ENCODE data around the gene FAM237B.
"Not testable (repeated sequence)": the region's sequence is repeated elsewhere in the genome, so short reads cannot be mapped to it uniquely, and the experiment has no call there.

FAM237B gene

DNA sequence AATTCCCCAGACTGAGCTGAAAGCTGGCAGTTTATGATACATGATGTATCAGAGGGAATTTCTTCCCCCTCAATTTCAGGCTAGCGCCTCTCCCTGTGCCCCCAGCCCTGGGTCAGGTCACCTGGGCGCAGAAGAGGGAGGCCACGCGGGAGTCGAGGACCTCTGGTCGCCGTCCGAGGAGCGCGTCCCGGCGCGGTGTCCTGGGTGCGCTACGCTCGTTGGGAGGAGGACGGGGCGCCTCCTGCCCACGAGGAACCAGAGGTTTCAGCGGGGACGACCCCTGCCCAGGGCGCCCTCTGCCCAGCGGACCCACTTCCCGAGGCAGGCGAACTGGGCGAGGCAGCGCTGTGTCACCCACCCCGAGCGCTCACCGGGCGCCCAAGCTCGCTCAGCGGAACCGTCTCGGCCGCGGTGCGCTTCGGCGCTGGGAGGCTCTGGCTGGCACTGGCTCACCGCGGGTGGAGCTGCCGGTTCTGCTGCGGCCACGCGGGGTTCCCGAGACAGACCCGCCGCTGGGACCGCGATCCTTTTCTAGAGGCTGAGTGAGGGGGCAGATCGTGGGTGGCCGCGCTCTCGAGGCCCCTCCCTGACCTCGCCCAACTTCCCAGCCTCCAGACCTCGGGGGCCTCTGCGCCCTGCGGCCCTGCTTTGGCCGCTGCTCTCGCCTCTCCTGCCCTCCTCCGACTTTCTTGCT, at the start of gene FAM237B:
TSS of gene FAM237B (minus strand) at position 504 of the 694 bp plus-strand sequence. CDS start 1,556 bp downstream, outside the sequence.
- no peak for DNase-seq (ENCODE audit: low read depth)

DNA sequence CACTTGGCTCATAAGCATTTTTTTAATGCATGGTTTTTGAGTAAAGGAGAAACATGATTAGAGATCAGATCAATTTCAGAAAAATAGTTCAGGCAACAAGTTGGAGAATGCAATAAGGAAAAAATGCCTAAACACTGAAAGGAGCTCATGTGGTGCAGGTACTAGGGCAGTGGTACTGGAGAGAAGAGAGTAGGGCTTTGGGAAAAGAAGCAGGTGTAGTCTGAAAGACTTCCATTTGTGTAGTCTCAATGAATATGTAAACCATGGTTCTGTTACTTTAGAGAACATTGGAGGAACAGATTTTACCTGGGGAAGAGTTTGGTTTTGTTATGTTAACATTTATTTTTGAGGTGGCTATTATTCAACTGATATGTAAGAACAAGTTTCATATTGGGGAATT, 30.9 kb upstream of the FAM237B start:
- DNase-seq (ENCODE audit: low read depth): no peak

DNA sequence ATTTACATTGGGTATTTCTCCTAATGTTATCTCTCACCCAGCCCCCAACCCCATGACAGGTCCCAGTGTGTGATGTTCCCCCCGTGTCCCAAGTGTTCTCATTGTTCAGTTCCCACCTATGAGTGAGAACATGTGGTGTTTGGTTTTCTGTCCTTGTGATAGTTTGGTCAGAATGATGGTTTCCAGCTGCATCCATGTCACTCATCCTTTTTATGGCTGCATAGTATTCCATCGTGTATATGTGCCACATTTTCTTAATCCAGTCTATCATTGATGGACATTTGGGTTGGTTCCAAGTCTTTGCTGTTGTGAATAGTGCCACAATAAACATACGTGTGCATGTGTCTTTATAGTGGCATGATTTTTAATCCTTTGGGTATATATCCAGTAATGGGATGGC, 28.9 kb upstream of the FAM237B start:
- not testable (repeated sequence) for DNase-seq (ENCODE audit: low read depth)

DNA sequence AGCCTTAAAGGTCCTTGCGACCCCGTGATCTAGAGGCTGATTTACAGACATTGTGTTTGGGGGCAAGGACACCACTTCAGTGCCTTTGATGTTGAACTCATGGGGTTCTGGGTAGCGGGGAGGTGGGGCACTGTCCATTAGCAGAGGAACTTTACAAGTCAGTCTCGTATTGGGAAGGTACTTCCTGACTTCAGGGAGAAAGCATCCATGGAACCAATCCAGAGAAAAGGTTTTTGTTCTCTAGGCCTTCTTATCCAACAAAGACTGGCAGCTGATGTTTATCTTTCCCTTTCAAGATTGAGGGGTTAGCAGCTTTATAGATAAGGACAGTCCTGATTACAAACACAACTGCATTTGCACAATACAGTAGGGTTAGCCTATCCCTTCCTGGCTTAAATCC, 28.2 kb upstream of the FAM237B start:
- DNase-seq (ENCODE audit: low read depth): no peak

DNA sequence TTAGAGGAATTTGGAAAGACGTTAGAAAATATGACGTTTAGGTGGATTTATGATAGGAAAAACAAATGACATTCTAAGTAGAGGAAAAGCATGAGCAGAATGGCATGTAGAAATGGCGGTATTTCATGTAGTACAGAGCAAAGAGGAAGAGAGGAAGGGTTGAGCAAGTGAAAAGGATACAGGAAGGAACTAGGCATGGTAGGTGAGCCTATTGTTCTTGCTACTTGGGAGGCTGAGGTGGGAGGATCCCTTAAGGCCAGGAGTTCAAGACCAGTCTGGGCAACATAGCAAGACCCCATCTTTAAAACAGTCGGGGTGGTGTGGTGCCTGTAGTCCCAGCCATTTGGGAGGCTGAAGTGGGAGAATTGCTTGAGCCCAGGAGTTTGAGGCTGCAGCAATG, 26.7 kb upstream of the FAM237B start:
- no peak for DNase-seq (ENCODE audit: low read depth)

DNA sequence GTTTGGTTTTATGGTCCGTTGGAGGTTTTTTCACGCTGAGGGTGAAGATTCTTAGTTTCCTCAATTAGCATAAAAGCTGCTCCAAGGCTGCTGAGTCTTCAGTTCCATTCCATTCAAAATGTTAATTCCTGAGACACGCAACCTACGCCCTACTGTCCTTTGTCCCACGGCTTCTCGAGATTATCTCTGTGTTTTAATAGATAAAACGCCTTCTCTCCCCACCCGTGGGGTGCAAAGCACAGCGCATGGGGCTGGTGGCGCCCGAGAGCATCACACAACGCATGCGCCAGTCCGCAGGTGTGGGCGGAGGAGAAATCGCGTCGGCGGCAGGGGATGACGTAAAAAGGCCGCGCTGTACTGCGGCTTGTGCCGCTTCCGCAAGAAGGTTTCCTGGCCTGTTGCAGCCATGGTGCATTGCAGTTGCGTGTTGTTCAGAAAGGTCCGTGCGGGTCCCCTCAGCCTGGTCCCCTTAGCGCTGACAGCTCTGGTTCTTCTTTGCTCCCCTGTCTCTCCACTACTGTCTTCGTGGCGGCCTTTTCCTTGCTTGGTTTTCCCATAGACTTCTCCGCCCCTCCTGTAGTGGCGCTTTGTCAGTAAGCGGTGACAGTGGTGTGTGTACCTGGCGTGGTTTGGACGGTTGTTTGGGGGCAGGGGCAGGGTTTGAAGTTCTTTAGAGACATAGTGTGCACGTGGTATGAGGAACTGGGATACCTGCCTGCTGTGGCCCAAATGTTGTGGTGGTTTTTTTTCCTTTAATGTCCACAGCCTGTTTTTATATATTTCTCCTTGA, 25.4 kb upstream of the FAM237B start, which contains the start of gene GTPBP10:
TSS of gene GTPBP10 (plus strand) at position 381 of the 790 bp plus-strand sequence. CDS start at position 407, 26 bp downstream.
- peak; percentile 93 for DNase-seq (ENCODE audit: low read depth)

DNA sequence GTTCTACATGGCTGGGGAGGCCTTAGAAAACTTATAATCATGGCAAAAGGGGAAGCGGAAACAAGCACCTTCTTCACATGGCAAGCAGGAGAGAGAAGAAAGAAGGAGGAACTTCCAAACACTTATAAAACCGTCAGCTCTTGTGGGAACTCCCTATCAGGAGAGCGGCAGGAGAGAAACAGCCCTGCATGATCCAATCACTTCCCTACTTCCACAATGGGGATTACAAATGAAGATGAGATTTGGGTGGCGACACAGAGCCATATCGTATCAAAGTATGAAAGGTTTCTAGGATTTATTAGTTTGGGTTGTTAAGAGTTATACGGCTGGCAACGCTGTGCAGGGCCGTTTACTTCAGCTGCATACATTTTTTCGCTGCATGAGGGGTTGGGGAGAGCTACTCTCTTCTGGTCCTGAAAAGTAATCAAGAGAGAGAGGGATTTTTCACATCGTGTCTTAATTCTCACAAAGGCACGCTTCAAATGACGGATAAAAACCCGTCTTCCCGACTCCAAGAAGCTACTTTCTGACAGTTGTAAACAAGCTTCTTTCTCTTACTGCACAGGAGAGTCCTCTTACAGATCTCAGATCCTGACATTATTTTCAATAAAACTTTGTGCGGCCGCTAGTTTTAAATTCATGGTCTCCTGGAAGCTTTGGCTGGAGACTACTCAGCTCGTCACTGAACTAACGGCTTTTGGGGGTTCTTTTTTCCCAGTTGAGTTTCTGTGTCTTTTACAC, 24.7 kb upstream of the FAM237B start:
- no peak for DNase-seq (ENCODE audit: low read depth)

DNA sequence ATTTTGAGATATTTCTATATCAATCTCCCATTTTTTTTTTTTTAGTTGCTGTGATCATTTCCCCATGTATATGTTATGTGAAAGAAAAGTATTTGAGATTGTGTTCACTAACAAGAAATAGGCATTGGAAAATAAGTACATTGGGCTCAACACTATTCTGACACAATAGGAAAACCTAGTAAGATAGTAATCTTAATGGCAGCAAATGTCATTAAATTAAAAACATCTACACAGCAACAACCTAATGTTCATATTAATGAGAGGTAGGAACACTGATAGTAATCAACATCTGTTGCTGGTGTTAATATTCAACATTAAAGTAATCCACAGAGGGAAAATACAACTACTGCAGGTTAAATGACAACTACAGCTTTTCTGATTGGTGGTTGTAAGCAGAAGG, 23.9 kb upstream of the FAM237B start:
- DNase-seq (ENCODE audit: low read depth): no peak

DNA sequence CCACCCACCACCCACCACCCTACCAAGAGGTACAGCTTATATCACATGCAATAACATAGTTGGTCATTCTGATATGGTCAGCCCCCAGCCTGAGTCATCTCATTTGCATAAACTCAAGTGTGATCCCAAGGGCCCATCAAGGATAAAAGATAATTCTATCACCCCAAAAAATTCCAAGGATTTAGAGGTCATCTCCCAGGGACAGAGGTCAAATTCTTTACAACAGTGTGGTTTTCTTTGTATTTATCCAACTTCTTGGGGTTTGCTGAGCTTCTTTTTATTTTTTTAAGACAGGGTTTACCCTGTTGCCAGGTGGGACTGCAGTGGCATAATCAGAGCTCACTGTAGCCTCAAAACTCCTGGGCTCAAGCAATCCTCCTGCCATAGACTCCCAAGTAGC, 16.0 kb upstream of the FAM237B start:
- no peak for DNase-seq (ENCODE audit: low read depth)

DNA sequence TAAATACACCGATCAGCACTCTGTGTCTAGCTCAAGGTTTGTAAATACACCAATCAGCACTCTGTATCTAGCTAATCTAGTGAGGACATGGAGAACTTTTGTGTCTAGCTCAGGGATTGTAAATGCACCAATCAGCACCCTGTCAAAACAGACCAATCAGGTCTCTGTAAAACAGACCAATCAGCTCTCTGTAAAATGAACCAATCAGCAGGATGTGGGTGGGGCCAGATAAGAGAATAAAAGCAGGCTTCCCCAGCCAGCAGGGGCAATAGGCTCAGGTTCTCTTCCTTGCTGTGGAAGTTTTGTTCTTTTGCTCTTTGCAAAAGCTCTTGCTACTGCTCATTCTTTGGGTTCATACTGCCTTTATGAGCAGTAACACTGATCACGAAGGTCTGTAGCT, 13.8 kb upstream of the FAM237B start:
- DNase-seq (ENCODE audit: low read depth): not testable (repeated sequence)

DNA sequence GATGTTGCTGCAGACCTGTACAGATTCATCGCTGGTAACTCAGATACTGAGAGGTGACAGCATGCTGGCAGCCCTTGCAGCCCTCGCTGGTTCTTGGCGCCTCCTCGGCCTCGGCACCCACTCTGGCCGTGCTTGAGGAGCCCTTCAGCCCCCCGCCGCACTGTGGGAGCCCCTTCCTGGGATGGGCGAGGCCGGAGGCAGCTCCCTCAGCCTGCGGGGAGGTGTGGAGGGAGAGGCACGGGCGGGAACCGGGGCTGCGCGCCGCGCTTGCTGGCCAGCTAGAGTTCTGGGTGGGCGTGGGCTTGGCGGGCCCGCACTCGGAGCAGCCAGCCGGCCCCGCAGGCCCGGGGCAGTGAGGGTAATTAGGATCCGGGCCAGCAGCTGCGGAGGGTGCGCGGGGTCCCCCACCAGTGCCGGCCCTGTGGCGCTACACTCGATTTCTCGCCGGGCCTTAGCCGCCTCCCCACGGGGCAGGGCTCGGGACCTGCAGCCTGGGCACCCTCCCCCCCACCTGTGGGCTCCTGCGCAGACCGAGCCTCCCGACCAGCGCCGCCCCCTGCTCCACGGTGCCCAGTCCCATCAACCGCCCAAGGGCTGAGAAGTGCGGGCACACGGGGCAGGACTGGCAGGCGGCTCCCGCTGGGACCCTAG, 13.2 kb upstream of the FAM237B start:
- DNase-seq (ENCODE audit: low read depth): no peak

DNA sequence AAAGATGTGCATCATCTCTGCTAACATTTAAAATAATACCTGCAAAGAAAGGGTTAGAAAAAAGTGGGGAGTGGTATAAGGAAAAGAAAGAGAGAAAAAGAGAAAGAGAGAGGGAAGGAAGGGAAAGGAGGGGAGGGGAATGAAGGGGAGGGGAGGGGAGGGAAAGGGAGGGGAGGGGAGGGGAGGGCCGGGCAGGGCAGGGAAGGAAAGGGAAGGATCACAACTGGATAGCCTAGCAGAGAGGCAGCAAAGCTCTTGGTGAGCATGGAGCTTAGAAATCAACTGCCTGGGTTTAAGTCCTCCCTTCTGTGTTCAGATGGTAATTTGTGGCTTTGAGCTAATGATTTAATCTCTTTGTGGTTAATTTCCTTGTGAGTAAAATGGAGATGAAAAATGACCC, 5.4 kb upstream of the FAM237B start:
- DNase-seq (ENCODE audit: low read depth): no peak

DNA sequence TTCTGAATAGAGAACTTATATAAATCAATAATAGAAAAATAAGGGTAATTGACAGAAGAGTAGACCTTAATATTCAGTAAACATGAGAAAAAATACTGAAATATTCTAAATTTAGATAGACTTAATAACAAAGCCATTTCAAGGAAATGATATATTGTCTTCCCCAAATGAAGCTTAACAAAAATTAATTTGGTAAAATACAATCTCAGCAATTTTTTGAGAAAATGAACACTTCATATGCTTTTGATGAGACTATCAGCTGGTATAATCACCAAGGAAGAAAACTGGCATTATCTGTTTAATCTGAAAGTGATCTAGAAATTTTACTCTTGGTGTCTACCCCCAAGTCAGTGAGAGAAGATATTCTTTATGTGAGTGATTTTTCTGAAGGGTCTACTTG, 1.7 kb upstream of the FAM237B start:
- DNase-seq (ENCODE audit: low read depth): no peak

DNA sequence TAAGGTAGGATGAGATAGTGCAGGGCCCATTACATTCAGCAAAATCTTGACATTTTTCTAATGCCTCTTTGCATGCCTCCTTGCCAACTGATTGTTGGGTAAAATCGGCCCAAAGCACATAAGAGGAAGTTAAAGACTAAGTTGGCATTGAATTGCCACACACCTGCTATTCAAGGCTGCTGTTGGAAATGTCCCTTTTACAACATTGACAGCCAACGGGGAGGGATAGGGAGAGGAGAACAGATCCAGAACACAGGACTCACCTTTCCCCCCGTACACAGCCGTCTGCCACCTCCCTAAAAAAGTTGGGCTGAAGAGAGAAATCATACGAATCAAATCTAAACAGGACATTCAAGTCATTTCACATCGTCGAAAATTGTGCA, 695 bp downstream of the FAM237B start:
- no peak for DNase-seq (ENCODE audit: low read depth)

DNA sequence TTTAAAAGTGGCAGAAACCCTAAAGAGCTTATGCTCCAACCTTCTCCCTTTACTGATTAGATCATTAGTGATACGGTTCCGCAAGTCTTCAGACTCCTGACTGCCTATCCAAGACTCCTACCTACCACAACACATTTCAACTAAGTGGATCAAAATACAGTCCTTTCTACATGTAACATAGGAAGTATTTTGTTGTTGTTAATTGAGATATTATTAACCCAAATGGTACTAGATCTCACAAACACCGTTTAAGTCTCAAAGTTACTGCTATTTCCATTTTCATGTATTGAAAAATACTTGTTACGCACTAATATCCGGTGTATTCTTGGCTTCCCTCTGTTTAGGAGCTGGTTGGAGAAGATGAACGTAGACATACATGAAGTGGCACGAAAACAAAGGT, 1.1 kb downstream of the FAM237B start:
- DNase-seq (ENCODE audit: low read depth): no peak

DNA sequence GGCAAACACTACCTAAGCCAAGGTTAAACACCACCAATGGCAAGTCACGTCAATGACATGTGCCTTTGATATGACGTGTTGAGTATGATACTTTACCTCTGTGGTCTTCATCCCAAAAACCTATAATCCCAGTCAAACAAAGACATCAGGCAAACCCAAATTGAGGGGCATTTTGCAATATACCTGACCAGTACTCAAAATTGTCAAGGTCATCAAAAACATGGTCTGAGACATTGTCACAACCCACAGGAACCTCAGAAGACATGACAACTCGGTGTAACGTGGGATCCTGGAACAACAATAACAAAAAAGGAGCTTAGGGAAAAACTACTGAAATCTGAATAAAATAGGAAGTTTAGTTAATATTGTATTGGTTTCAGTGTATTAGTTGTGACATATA, 7.2 kb downstream of the FAM237B start:
- DNase-seq (ENCODE audit: low read depth): no peak

DNA sequence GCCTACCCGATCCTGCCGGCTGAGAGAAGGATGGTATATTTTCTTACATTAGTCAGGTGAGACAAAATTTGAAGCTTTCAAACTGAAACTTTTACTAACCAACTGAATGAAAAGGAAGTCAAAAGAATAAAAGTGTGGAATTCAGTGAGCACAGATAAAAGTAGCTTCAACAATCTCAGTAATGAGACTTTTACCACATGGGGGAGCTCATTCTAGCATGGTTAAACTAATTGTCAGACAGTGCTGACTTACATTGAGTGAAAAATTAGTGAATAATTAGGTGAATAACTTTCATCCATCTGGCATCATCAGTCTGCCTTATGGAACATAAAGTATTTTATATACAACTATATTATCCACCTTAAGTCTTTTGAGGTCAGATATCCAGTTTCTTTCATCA, 8.4 kb downstream of the FAM237B start:
- no peak for DNase-seq (ENCODE audit: low read depth)

DNA sequence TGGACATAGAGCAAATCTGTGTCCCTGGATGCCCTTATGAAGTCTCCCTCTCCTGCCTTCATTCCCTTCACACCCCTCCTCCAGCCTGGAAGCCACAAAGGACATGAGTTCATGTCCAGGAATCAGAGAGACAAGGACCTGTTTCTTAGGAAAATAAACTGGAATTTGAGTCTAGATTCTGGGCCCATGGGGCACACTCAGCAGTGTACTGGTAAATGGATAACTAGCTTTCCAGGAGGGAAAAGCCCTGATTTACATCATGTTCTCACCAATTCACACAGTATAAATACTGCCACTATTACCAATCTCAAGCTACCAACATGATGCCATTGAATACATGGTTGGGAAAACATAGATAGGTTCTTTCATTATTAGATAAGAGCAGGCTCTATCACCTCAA, 9.9 kb downstream of the FAM237B start:
- DNase-seq (ENCODE audit: low read depth): no peak

DNA sequence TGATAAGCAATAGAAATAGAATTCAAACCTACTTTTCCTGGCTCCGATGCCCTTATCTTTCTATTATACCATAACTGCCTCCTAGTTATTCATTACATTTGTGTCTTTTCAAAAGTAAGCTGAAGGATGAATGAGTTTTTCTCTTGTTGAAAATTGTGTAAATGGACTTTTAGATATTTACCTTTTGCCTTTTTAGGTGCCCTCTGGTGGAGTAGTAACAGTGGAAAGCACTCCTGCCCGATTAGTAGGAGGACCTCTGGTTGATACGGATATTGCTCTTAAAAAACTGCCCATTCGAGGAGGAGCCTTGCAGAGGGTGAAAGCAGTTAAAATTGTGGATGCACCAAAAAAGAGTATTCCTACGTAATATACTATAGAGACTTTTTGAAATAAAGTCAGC, 11.2 kb downstream of the FAM237B start:
- no peak for DNase-seq (ENCODE audit: low read depth)

DNA sequence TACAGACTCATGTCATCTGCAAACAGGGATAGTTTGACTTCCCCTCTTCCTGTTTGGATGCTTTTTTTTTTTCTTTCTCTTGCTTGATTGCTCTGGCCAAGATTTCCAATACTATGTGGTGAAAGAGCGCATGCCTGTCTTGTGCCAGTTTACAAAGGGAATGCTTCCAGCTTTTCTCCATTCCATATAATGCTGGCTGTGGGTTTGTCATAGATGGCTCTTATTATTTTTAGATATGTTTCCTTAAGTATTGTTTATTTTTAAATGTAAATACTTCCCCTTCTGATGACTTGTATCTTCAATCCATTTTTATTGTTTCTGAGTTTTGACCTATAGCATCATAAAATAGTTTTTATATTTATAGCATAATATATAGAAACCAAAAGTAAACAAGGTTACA, 17.9 kb downstream of the FAM237B start:
- DNase-seq (ENCODE audit: low read depth): no peak

DNA sequence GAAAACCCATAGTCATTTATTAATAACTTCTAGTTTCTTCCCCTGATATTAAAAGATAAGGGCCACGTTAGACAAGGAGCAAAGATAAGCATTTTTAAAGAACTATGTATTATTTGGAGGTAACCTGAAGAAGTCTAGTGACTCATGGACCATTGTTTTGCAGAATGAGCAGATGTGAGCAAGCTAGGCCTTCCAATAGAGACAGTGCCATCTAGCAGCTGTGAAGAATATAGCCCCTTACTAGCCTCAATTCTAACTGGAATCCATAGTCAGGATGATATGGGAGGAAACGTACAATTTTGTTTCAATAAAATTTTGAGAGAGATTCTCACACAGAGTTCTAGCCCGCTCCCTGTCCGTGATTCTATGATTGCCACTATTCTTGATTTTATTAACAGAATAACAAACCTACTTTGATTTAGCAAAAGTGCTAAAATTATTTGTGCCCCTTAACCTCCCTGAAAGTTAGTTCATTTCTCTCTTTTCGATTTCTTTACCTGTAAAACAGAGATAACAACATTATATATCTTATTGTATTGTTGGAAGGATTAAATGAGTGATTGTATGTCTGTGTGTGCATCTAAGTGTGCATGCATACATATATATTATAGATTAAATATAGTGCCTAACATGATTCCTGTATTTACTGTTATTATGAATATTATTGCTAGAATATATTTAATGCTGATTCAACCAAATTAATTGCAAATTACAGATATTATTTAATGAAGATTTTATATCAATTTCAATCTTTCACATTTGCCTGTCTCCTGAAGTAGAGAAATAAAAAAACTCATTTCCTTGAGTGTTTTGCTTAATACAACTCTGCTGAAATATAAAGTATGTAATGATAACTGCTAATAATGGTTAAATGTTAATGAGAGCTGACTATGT, 22.7 kb downstream of the FAM237B start:
- no peak for DNase-seq (ENCODE audit: low read depth)
